HG03457 (cell line): ENCODE measurements around the gene TMEM225B.
"Not testable (repeated sequence)": the region's sequence is repeated elsewhere in the genome, so short reads cannot be mapped to it uniquely, and the experiment has no call there.

Experiments used
- ATAC-seq: cut with Tn5 transposase; IDR thresholded peaks from one replicate; pipeline ENCODE4 v1.9.1; 2021; ENCODE audit warnings: moderate number of reproducible peaks; ENCODE audit not compliant: unreplicated experiment

TMEM225B gene

DNA sequence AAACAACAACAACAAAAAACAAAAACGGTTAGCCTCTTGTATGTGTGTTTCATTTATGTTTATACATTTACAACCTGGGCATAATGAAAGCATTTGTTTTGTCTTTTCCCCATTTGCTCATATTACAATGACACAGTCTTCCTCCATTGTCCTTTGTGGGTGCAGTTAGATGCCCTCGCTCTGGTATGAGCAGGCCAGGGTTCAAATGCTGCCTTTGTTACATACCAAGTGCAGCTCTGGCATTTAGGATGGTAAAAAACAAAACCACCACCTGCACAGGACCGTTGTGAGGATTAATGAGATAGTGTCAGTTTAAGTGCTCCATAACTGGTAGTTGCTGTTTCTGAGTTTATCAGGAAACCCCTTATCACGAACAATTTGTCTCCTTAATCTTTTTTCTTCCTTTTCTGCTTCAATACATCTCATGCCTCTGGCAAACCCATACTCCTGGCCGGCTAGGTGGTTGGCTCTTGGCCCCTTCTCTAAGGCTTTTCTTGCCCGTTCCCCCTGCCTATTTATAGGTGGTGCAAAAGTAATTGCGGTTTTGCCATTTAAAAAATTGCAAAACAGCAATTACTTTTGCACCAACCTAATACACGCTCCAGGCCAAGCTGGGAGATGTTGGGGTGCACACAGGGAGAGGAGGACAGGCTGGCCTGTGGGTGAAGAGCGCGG lies 18.6 kb upstream of the TMEM225B start:
- ATAC-seq = no peak

DNA sequence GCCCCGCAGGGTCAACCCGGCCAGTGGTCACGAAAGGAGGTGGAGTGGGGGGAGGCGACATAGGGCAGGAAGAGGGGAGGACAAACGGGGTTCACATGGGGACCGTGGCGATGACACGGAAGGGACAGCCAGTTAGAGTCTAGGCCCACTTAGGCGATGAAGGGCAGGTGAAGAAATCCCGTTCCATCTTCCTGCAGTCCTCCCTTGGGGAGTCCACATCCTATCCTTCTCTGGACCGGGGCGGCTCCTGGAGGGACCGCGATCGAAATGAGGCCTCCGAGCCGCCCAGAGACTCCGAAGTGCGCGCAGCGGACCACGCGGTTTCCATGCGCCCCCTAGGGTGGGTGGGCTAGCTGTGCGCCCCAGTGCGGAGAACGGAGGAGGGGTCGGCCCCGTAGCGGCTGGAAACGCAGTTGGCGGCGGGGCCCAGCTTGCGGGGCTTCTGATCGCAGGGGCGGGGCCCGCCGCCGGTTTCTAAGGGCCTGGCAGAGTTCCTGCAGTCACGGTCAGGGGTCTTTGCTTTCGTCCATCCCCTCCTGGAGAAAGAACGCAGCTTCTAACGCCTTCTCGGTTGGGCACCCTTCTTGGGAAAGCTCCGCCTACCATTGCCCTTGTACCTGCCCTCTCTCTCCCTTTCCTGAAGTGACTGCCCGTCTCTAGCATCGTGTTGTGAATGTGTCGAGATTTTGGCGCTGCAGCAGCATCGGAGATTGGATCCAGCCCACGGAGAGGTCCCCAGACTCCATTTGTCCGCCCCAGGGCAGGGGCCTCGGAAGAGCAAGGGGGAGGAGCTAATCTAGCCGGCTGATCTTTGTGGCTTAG lies 17.9 kb upstream of the TMEM225B start:
- ATAC-seq = no peak

DNA sequence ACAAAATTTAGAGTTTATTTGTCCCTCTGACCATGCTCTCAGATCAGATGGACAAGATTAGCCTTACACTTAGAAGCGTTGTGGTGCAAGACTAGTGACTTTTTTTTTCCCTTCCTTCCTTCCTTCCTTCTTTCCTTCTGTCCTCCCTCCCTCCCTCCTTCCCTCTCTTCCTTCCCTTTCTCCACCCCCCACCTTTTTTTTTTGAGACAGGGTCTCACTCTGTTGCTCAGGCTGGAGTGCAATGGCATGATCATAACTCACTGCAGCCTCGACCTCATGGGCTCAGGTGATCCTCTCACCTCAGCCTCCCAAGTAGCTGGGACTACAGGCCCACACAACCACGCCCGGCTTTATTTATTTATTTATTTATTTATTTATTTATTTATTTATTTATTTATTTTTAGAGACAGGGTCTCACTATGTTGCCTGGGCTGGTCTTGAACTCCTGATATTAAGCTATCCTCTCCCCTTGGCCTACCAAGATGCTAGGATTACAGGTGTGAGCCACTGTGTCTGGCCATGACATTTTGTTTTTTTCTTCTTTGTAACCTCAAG lies 17.2 kb upstream of the TMEM225B start:
- ATAC-seq = not testable (repeated sequence)

DNA sequence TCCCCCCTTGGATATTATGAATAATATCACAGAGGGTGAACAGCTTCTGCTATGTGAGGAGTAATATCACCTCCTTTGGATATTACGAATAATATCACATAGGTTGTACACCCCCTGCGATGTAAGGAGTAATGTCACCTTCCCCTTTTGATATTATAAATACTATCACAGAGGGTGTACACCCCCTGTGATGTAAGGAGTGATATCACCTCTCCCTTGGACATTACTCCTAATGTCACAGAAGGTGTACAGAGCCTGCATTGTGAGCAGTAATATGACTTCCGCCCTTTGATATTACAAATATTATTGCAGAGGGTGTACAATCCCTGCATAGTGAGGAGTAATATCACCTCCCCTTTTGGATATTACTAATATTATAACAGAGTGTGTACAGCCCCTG lies 9.2 kb upstream of the TMEM225B start:
- ATAC-seq = no peak

DNA sequence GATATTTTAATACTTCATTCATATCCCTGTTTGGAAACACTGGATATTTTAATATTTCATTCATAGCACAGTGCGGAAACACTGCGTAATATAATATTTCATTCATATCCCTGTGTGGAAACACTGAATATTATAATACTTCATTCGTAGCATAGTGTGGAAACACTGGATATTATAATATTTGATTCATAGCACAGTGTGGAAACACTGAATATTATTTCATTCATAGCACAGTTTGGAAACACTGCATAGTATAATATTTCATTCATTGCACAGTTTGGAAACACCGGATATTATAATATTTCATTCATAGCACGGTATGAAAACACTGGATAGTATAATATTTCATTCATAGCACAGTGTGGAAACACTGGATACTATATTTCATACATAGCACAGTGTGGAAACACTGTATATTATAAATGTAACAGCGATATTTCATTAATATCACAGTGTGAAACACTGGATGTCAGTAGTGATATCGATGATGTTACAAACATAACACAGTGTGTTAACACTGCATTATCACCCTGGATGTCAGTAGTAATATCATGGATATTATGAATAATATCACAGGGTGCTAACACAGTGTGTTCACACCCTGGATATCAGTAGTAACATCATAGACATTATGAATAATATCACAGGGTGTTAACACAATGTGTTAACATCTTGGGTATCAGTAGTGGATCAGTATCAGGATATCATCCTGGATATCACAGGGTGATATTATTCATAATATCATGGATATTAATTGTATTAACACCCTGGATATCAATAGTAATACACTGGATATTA lies 2.9 kb upstream of the TMEM225B start:
- no peak for ATAC-seq

DNA sequence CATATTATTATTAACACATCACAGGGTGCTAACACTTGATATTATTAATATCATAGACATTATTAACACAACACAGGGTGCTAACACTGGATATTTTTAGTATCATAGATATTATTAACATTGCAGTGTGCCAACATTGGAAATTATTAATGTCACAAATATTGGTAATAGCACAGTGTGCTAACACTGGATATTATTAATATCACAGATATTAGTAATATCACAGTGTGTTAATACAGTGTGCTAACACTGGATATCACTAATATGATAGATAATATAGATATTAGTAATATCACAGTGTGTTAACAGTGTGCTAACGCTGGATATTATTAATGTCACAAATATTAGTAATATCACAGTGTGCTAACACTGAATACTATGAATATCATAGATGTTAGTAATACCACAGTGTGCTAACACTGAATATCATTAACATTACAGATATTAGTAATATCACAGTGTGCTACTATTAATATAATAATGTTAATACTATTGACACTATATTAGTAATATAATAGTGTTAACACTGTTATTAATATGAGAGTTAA lies 1.6 kb upstream of the TMEM225B start:
- ATAC-seq = no peak

DNA sequence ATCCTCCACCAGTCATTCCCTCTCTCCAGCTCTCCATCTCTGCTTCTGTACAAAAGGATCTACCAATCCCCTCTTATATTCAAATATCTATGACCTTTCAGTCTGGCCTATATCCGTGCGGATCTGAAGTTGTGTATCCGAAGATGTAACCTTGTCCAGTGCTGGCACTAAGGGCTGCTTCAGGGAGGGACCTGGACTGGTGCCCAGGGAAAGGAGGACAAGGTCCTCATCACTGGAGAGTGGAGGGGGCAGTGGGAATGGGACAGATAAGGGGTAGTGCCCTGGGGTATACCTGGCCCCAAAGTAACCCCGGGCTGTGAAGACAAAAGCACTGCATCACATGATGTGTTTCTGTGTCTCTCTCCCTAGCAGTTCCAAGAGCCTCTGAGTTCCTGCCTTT lies 1.8 kb downstream of the TMEM225B start:
- ATAC-seq = no peak

DNA sequence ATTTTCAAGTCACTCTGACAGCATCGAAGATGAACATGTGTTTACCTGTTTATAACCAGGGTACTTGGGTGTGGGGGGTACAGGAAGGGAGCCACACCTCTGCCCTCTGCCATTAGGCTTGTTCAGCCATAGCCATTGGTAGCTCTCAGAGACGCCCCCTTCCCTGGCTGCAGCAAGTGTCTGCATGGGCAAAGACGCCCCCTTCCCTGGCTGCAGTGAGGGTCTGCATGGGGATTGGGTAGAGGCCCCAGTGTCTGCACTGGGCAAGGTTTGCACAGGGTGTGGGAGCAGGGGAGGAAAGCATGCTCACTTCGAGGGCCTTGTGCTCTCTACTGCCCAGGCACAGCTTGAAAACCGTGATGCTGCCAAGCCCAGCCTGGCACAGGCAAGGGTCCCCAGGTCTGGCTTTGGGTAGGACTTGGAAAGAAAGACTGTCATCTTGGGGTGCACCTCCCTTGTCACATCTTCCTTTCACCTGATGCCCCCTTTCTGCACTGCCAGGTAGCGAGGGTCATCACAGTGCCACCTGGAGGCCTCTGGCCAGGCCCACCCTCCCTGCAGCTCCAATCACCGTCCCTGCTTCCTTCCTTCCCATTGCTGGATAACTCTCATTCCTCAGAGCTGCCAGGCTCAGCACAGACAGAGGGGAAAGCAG lies 3.7 kb downstream of the TMEM225B start:
- no peak for ATAC-seq

DNA sequence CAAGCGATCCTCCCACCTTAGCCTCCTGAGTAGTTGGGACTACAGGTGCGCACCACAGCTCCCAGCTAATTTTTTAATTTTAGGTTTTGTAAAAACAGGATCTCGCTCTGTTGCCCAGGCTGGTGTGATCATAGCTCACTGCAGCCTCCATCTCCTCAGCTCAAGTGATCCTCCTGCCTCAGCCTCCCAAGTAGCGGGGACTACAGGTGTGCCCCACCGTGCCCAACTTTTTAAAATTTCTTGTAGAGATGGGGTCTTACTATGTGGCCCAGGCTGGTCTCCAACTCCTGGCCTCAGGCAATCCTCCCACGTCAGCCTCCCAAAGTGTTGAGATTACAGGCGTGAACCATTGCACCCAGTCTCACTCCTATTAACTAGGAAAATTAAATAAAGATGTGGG lies 7.5 kb downstream of the TMEM225B start:
- ATAC-seq = no peak

DNA sequence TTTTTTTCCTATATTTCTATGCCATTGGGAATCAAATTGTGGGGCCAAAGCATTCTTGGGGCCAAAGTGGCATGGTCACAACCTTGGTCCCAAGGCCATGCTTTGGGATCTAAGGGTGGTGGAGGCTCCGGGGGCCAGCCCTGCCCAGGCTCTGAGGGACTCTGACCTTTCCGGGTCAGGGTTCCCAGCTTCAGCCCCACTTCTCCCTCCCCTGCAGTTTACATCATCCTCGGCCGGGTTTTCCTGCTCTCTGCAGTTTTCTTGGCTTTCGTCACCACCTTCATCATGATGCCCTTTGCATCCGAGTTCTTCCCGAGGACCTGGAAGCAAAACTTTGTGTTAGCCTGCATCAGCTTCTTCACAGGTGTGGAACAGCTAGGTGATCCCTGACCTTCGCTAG lies 8.5 kb downstream of the TMEM225B start:
- no peak for ATAC-seq

DNA sequence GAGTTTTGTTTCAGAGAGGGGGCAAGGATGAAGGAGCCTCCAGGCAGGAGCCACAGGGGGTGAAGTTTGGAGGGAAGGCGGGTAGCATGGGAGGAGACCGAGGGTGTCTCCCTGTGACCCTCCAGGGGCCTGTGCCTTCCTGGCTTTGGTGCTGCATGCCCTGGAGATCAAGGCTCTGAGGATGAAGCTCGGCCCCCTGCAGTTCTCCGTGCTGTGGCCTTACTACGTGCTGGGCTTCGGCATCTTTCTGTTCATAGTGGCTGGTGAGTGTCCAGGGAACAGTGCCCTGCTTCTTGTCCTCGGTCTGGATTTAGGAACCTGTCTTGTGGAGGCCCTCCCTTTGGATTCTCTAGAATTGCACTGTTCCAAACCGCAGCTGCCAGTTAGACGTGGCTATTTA lies 9.5 kb downstream of the TMEM225B start:
- no peak for ATAC-seq

DNA sequence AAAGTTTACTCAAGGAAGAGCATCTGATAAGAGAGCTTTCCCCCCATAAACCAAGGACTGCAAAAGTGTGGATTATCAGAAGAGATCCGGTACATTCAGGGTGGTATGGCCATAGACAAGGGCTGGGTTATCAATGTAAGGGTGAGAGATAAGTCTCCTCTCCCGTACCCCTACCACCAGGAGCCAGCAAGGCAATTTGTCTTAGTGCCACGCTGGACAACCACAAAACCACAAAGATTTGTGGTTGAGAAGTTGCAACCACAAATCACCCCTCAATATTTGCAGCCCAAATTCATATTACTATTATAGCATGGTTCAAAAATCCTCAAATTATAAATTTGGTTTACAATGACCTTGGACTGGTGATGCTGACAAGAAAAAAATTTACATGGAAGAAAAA lies 16.4 kb downstream of the TMEM225B start:
- no peak for ATAC-seq

DNA sequence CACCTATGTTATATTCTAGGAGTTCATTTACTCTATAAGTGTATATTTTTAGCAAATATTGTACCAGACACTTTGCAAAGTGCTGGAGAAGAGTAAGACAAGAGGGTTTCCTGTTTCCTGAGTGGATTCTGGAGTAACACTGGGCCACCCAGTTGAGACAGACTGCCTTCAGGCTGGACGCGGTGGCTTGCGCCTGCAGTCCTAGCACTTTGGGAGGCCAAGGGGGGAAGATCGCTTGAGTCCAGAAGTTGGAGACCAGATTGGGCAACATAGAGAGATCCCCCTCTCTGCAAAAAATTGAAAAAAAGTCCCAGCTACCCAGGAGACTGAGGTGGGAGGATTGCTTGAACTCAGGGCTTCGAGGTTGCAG lies 17.9 kb downstream of the TMEM225B start:
- ATAC-seq = no peak

DNA sequence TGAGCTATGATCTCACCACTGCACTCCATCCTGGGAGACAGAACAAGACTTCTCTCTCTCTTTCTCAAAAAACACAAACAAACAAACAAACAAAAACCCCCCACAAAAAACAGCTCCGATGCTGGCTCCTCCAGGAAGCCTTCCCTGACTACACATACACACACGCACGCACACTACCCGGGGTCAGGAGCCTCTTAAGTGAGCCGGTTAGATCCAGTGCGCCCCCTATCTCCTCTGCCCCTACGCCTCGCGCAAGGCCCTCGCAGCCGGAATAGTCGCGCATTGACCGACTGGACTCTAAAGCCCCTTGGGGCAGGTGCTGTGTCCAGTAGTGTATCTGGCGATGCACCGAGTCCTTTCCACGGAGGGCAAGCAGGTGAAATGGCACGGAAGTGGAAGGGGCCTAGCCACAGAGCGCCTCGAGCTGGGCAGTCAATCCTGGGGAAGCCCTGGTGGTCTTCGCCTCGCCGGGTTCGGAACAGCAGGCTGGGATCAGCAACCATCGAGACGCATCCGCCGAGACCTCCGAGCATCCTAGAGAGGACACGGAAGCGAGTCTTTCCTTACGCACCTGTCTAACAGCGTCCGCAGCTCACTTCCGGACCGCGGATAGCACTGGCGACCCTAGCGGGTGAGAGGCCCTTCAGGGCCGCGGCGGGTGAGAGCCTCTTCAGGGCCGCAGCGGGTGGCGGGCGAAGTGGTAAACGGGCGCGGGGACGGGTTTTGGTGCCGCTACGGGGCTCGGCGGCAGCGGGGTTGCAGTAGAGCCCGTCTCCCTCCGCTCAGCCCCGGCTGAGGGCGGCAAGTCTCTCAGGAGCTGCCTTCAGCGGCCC lies 18.5 kb downstream of the TMEM225B start, which contains the start of gene ZSCAN25:
ZSCAN25 (plus strand) TSS at position 588 of the 833 bp plus-strand sequence. CDS start 2,661 bp downstream, outside the sequence.
- ATAC-seq = peak; percentile 85

DNA sequence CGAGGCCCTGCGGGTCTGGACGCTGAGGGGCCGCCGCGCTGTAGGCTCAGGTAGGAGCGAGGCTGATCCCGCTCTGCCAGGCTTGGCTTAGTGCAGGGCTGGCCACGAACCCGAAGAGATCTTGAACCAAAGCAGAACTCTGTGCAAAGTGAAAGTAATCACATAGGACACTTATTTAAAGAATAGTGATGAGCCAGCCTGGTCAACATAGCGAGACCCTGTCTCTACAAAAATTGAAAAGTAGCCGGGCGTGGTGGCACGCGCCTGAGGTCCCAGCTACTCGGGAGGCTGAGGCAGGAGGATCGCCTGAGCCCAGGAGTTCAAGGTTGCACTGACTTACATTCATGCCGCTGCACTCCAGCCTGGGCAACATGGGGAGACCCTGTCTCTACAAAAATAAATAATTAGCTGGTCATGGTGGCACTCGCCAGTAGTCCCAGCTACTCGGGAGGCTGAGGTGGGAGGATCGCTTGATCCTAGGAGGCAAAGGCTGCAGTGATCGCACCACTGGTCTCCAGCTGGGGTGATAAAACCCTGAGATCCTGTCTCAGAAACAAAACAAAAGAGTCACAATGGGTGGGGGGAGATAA lies 19.2 kb downstream of the TMEM225B start:
- peak; percentile 18 for ATAC-seq

DNA sequence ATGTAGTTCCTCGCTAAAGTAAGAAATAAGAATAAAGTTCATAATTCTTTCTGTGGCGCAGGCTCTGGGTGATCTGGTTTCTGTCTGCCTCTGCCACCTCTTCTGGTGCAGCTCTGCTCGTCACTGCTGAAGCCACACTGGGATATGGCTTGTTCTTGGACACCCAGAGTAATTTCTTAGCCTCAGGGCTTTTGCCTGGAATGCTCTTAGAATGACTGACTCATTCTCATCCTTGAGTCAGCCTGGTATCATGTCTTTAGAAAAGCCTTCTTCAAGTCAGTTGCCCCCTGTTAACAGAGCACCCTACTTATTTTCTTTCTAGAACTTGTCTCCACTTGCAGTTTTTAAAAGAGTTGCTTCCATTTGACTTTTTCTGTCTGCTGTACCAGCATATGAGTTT lies 20.7 kb downstream of the TMEM225B start:
- ATAC-seq = no peak

DNA sequence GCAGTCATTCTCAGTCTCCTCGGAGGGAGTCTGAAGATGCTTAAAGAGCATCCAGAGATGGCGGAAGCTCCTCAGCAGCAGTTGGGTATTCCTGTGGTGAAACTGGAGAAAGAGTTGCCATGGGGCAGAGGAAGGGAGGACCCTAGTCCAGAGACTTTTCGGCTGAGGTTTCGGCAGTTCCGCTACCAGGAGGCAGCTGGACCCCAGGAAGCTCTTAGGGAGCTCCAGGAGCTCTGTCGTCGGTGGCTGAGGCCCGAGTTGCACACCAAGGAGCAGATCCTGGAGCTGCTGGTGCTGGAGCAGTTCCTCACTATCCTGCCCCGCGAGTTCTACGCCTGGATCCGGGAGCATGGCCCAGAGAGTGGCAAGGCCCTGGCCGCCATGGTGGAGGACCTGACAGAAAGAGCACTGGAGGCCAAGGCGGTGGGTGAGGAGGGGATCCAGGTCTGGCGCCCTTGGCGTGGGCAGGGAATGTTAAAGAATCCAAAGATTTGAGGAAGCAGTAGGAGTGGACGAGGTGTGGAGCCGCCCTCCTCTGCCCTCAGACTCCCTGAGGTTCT lies 21.6 kb downstream of the TMEM225B start:
- no peak for ATAC-seq

DNA sequence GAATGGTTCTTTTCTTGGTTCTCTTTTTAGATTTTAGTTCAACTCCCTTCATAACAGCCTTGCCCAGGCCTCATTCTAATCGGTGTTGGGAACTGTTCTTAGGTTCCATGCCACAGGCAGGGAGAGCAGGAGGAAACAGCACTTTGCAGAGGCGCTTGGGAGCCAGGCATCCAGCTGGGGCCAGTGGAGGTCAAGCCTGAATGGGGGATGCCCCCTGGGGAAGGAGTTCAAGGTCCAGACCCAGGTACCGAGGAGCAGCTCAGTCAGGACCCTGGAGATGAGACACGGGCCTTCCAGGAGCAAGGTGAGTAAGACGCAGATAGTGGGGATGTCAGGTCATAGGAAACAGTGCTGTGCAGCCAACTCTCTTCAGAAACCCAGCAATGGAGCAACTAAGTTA lies 23.2 kb downstream of the TMEM225B start:
- ATAC-seq = no peak

DNA sequence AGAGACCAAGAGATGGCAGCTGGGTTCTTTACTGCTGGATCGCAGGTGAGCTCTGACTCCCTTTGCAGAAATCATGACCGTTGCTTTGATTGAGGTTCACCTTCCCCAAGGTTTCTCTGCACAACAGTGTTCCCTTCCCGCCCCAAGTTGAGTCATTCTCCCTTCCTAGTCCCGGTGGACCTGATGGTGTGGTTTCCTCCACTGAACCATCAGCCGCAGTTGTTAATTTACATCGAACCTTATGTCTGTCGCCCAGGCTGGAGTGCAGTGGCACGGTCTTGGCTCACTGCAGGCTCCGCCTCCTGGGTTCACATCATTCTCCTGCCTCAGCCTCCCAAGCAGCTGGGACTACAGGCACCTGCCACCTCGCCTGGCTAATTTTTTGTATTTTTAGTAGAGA lies 24.5 kb downstream of the TMEM225B start:
- ATAC-seq = no peak
